PFSK-1 (cell line): Measurements from ENCODE around the gene NECAB3.

Experiments used
- POLR2AphosphoS5 ChIP-seq: IDR thresholded peaks from 2 replicates; pipeline ENCODE4 v1.6.1; 2012; ENCODE audit warnings: low read depth, mild to moderate bottlenecking, control low read depth, low read length, moderate library complexity
- TF ChIP-seq, protein P1 (sequence below), 2 experiments: IDR thresholded peaks; 2 replicates each; pipeline versions ENCODE4 v1.6.1 to v1.8.0; 2011 to 2012; ENCODE audit warnings: low read depth in 2 of 2, low read length in 2 of 2, control low read depth in 1 of 2, inconsistent platforms in 1 of 2, mild to moderate bottlenecking in 1 of 2, moderate library complexity in 1 of 2; ENCODE audit not compliant: insufficient read depth in 1 of 2

DNA sequence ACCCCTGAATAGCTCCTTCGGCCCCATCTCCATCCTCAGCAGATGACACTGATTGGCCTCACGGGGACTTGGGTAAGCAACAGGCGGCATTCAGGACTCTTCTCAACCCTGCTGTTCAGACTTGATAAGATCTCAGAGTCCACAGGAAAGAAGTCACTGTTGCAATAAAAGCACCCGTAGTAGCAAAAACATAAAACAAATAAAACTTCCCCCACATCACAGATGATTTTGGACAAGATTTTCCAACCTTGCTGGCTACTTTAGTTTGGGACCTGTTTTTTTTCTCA, 29.2 kb downstream of the NECAB3 start:
- no peak for TF ChIP-seq POLR2AphosphoS5
- TF ChIP-seq, protein P1, sequence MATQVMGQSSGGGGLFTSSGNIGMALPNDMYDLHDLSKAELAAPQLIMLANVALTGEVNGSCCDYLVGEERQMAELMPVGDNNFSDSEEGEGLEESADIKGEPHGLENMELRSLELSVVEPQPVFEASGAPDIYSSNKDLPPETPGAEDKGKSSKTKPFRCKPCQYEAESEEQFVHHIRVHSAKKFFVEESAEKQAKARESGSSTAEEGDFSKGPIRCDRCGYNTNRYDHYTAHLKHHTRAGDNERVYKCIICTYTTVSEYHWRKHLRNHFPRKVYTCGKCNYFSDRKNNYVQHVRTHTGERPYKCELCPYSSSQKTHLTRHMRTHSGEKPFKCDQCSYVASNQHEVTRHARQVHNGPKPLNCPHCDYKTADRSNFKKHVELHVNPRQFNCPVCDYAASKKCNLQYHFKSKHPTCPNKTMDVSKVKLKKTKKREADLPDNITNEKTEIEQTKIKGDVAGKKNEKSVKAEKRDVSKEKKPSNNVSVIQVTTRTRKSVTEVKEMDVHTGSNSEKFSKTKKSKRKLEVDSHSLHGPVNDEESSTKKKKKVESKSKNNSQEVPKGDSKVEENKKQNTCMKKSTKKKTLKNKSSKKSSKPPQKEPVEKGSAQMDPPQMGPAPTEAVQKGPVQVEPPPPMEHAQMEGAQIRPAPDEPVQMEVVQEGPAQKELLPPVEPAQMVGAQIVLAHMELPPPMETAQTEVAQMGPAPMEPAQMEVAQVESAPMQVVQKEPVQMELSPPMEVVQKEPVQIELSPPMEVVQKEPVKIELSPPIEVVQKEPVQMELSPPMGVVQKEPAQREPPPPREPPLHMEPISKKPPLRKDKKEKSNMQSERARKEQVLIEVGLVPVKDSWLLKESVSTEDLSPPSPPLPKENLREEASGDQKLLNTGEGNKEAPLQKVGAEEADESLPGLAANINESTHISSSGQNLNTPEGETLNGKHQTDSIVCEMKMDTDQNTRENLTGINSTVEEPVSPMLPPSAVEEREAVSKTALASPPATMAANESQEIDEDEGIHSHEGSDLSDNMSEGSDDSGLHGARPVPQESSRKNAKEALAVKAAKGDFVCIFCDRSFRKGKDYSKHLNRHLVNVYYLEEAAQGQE (IDR thresholded peaks at IDR 0.05; ENCODE audit: insufficient read depth in 1 of 2, low read depth in 2 of 2, low read length in 2 of 2), result no peak
